Tibial nerve (tissue), 3 donors: ENCODE data around the gene ANOS1.

Experiments used
- CTCF ChIP-seq, 5 experiments: fragments of 200-600 bp in 3 of 5; fragments of 450-650 bp in 2 of 5; sonication (generic) in 3 of 5; IDR thresholded peaks; one replicate each; pipeline ENCODE4 v1.5.1; 2016 to 2019; ENCODE audit warnings: antibody characterized with exemption in 5 of 5, mild to moderate bottlenecking in 3 of 5, moderate library complexity in 2 of 5
- POLR2A ChIP-seq, 2 donors: fragments of 450-650 bp; IDR thresholded peaks; one replicate each; pipeline ENCODE4 v1.6.1; 2017; ENCODE audit warnings: antibody characterized with exemption in 2 of 2, mild to moderate bottlenecking in 2 of 2, moderate library complexity in 2 of 2

DNA sequence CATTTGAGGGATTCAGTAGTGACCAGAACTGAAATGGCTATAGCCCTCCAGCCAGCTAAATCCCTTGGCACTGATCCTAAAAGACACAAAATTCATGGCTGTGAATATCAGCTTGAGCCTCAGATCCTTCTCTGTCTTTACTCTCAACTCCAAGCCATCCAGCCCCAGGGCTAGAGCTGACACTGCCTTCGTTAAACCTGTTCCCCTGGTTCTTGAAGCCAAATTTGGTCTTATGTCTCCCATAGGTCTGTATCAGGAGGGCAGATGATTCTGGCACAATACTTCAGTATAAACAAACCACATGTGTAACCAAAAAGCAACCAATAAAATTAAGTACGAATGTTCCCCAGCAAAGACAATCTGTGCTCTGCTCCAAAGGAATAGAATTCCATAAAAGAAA, 78.0 kb downstream of the ANOS1 start:
- no peak for TF ChIP-seq CTCF (IDR thresholded peaks at IDR 0.05)
- TF ChIP-seq POLR2A (IDR thresholded peaks at IDR 0.05) = no peak
